ENCODE data around the gene SKI.
"Not testable (repeated sequence)": the region's sequence is repeated elsewhere in the genome, so short reads cannot be mapped to it uniquely, and the experiment has no call there.

Gene SKI

DNA sequence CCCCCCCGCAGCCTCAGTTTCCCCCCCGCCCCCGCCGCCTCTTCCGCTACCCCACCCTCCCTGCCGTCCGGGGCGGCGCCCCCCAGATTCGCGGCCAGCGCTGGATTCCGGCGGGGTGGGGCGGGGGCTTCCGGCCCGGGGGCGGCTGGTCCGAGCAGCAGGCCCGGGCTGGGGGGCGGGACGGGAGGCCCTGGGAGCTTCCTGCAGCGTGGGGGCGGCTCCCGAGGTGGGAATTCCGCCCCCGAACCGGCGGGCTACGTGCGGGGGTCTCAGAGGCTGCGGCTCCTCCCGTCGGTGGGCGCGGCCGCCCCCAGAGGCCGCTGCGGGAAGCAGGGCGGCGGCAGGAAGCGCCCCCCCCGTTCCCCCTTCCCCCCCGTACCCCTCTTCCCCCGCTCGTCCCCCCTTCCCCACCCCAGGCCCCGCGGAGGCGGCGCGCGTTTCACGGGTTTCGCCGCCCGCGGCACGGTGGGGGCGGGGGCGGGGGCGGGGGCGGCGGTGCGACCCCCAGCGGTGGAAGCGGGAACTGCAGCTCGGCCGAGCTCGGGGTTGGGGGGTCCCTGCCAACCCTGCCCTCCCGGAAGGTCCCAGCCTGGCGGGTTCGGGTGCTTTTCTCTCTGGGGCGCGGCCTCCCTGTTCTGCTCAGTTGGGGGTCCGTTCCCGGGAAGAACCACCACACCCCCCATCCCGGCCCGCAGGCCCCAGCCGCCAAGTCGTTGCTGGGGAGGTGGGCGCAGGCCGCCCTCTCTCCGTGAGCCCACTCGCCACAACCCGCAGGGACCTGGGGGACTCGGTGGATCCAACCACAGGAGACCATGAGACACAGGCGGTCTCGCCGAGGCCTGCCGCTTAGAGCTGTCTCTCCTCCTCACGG lies 86.9 kb downstream of the SKI start:
- in situ Hi-C loops (cut with MboI; ENCODE audit: low sequenced_read_pairs) = loop anchor here (10.0 kb wide), 1 partner anchor 90 kb away; the partner anchor contains the start of gene SKI

DNA sequence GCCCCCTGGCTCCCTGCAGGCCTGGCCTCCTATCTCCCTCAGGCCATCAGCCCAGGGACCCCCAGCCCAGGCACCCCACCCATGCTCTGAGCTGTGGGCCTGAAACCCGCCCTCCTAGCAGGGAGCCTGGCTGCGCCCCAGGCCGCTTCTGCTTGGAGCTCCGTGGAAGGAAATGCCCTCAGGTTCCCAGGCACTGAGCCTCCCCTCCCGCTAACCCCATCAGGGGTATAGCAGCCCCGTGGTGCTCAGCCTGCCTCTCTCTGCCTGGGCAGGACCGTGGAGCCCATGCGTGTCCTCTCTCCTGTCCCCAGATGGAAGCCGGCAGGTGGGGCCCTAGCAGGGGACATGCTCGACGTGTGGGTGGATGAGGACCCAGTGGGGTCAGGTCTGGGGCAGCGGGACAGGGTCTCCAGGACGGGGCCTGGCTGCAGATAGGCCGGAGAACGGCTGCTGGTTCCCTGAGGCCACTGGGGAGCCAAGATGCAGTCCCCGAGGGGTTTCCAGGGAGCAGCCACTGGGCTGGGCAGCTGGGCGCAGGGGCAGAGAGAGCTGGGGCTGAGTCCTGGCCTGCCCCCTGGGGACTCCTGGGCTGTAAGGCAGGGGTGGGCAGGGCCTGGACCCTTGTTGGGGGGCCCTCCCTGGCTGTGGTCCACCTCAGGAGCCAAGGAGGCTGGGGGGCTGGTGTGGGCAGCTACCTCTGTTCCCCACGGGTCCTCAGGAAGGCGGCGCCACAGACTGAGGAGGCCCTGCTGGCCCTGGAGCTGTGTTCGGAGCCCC lies 87.7 kb downstream of the SKI start:
- in situ Hi-C loops (cut with MboI; ENCODE audit: low sequenced_read_pairs) = loop anchor here (10.0 kb wide), 1 partner anchor 91 kb away; the partner anchor contains the start of gene SKI

DNA sequence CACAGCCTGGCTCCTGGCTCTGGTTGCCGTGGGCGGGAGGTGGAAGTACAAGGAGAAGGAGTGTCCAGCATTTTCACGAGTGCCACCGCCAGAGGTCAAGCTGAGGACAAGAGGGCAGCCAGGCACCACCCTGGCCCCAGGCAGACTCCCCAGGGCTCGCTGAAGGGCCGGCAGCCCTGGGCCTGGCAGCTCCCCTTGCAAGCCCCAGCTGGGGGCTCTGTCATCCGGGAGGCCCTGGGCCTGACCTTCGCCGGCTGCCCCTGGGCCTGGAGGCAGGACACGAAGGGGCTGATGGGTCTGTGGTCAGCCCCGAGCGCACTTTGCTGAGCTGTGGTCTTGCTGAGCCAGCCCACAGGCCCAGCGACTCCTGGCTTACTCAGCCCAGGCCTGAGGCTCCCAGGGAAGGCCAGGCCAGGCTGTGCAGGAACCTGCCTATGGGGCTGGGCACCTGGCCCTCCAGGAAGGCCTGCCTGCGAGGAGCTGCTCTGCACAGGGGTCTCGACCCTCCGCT lies 88.4 kb downstream of the SKI start:
- in situ Hi-C loops (cut with MboI; ENCODE audit: low sequenced_read_pairs) = loop anchor here (10.0 kb wide), 1 partner anchor 92 kb away; the partner anchor contains the start of gene SKI

DNA sequence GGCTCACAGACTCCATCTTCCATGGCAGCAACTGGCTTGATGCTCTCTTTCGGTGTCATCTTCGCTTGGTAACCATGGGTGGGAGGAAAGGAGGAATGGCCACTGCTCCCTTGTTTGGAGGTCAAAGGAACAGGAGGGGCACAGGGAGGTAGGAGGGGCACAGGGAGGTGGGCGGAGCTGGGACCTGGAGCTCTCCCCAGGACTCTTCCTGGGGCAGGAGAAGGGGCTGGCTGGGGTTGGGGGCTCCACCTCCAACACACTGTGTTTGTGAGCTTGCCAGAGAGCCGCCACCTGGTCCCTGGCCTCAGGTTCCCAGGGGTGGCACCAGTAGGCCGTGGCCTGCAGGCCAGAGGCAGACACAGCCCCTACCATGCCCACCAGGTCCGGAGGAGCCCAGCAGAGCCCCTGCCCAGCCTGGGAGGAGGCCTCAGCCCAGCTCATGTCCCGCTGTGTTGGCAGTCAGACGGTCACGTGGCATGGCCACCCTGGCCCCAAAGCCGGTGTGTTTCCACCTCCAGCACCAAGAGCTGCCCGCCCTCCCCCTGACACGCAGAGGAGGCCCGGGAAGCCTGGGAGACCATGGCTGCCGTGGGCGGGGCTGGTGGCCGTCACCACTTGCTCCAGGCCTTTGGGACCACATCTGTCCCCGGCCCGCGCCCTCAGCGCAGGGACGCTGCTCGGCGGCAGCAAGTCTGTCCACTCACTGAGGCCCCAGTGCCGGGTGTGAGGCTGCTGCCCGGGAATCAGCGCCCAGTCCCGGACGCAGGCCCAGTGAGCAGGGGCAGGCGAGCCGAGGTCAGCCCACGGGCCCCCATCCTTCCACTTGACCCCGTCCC lies 89.3 kb downstream of the SKI start:
- in situ Hi-C loops (cut with MboI; ENCODE audit: low sequenced_read_pairs) = loop anchor here (10.0 kb wide), 1 partner anchor 93 kb away; the partner anchor contains the start of gene SKI

DNA sequence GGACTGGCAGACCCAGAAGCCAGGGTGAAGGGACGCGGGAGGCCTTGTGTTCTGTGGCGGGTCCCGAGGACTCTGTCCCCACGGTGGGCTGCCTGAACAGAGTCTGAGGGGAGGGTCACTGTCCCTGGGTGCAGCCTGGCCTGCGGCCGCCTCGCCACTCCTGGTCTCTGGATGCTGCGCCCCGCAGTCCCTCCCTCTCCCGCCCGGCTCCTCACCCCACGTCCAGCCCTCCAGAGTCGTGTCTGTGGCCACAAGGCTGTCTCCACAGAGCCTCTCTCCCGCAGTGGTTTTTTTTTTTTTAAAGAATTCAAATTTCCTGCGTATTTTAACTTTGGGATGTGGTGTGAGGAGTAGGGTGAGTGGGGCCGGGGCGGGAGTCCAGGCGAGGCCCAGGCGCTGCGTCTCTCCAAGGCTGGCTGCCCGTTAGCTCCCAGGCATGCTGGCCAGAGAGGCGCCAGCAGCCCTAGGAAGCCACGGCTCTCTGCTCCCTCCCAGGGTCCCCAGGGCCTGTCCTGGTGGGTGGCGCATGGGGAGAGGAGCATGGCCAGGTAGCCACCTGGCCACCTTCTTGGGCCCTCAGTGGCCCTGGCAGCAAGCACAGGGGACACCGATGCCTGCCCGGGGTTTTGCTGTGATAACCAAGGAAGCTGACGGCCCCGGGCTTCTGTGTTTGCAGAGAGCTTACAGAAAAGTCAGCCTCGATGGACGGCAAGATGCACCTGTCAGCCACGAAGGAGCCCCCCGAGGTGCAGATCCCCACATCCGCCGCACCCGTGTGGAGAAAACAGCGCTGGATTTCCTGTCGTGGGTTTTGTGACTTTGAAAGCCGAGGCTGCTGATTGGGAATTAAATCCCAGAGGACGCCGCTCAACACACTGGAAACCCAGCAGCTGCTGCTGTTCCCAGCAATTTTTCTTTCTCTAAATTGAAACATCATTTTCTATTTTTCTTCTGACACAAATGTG lies 90.5 kb downstream of the SKI start:
- in situ Hi-C loops (cut with MboI; ENCODE audit: low sequenced_read_pairs) = loop anchor here (10.0 kb wide), 1 partner anchor 94 kb away; the partner anchor contains the start of gene SKI

DNA sequence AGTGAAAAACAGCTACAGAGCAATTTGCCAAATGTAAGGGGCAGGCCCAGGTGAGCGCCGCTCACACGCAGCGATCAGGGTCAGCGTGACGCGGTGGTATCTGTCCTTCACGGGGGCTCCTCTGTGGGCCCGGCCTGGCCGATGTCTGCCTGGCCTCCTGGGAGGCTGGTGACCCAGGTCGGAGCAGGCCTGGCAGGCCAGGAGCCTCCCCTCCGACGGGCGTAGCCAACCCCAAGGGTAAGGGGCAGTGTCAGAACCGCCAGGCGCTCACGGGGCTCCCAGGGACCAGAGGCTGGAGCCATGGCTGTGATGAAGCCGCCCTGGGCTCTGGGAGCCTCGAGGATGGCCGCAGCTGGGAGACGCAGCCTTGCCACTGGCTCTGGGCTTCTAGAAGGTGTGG lies 91.2 kb downstream of the SKI start:
- in situ Hi-C loops (cut with MboI; ENCODE audit: low sequenced_read_pairs) = loop anchor here (10.0 kb wide), 1 partner anchor 94 kb away; the partner anchor contains the start of gene SKI

DNA sequence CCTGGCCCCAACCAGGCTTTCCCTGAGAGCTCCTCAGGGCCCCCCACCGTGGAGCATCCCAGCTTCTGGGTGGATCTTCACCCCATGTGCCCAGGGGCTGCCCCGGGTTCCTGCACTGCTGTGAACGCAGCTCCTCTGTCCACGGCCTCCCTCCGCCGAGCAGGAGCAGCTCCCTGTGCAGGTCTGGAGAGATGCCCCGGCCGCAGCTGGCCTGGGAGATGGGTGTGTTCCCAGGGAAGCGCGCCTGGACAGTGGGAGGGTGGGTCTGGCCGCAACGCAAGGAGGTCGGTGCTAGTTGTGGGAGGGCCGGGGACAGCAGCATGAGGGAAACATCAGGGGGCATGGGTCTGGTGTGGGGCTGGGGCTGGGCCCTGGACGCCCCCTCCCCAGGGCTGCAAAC lies 91.9 kb downstream of the SKI start:
- in situ Hi-C loops (cut with MboI; ENCODE audit: low sequenced_read_pairs) = no loop called here

- in situ Hi-C loops (cut with MboI; ENCODE audit: low sequenced_read_pairs) = no loop called here
Measured at GRCh38 chr1:2320760-2321667, 92.9 kb downstream of the SKI start.

DNA sequence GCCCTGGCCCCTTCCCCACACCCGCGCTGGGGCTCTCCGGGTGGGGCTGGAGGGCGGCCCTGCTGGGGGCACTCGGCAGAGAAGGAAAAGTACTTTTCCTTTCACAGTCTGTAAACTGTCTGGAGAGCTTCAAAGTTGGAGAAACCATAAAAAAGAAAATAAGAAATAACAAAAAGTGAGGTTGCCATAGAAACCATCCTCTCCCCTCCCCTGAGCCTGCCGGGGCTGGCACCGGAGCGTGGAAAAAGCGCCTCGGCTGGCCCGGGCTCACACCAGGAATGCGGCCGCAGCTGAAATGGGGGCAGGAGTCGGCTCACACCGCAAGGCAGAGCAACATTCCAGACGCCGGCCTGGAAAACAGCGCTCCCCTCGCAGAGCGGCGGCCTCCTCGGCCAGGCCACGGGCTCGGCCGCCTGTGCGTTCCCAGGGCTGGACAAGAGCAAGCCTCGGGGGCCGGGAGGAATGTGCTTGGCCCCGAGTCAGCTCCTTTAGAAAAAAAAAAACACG lies 94.0 kb downstream of the SKI start:
- in situ Hi-C loops (cut with MboI; ENCODE audit: low sequenced_read_pairs) = no loop called here

DNA sequence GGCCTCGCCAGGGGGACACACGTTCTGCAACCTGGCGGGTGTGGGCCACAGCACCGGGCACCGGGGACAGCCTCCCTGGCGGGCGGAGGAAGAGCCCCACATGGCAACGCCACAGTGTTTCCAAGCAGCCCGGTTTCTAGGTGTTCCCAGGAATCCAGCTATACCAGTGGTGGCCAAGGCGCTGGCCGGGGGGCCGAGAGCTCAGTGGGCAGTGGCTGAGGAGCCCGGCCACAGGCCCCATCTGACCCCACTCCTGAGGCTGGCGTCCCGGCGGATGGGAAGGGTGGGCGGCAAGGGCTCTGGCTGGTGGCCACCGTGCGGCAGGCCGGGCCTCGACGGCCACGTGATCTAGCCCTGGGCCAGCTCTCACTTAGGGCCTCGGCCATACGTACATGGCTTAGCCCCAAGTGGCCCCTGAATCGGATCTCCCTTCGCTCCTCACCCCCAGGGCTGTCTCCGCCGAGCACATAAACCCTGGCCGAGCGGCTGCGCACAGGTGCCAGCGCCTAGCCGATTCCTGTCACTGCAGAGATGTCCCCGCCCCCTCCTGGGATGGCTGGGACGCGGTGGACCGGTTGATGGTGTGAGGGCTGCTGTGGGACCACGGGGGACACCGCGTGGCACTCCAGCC lies 94.6 kb downstream of the SKI start:
- in situ Hi-C loops (cut with MboI; ENCODE audit: low sequenced_read_pairs) = no loop called here

DNA sequence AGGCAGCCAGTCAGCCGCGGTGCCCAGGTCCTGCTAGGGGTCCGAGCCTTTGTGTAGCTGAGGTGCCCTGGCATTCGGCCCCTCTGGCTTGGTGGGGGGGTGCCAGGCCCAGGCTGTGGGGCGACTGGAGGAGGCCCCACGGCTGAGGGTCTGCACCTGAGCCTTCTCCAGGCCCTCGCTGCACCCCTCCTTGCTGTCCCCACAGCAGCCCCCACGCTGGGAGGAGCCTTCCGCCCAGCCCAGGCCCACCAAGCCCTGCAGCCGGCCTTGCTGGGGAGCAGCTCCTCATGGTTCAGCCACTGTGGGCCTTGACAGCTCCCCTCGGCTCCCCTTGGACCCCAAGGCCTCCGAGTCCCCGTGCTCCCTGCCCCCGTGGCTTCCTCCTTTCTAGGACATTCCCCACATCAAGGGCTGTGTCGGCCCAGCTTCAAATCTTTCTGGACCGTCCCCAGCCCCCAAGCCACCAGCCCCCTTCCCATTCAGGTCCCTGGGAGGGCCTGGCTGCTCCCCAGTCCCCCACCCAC lies 95.4 kb downstream of the SKI start:
- in situ Hi-C loops (cut with MboI; ENCODE audit: low sequenced_read_pairs) = no loop called here

GRCh38 chr1:2324553-2325366 lies 96.6 kb downstream of the SKI start:
- in situ Hi-C loops (cut with MboI; ENCODE audit: low sequenced_read_pairs) = no loop called here

GRCh38 chr1:2326524-2326923 lies 98.4 kb downstream of the SKI start:
- in situ Hi-C loops (cut with MboI; ENCODE audit: low sequenced_read_pairs) = no loop called here

DNA sequence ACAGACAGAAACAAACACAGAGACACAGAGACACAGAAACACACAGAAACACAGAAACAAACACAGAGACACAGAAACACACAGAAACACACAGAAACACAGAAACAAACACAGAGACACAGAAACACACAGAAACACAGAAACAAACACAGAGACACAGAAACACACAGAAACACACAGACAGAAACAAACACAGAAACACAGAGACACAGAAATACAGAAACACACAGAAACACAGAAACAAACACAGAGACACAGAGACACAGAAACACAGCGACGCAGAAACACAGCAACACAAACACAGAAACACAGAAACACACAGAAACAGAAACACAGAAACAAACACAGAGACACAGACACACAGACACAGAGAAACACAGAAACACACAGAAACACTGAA lies 99.0 kb downstream of the SKI start:
- in situ Hi-C loops (cut with MboI; ENCODE audit: low sequenced_read_pairs) = not testable (repeated sequence)

DNA sequence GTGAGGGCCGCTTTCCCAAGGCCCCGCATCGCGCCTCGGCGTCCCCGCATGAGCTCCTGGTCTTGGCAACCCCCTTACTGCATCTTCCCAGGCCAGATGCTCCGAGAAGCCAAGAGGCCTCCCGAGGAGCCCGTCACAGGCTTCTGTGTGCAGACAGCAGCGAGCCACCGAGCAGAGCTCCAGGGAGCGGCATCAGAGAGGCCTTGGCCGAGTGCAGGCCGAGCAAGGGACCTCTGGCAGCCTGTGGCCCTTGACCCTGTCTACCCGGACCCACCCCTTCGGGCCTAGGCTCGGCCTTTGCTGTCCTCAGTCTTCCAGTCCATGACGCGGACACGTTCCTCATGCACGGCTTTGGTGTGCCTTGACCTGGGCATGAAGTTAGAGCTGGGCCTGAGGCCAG lies 99.7 kb downstream of the SKI start:
- in situ Hi-C loops (cut with MboI; ENCODE audit: low sequenced_read_pairs) = no loop called here

DNA sequence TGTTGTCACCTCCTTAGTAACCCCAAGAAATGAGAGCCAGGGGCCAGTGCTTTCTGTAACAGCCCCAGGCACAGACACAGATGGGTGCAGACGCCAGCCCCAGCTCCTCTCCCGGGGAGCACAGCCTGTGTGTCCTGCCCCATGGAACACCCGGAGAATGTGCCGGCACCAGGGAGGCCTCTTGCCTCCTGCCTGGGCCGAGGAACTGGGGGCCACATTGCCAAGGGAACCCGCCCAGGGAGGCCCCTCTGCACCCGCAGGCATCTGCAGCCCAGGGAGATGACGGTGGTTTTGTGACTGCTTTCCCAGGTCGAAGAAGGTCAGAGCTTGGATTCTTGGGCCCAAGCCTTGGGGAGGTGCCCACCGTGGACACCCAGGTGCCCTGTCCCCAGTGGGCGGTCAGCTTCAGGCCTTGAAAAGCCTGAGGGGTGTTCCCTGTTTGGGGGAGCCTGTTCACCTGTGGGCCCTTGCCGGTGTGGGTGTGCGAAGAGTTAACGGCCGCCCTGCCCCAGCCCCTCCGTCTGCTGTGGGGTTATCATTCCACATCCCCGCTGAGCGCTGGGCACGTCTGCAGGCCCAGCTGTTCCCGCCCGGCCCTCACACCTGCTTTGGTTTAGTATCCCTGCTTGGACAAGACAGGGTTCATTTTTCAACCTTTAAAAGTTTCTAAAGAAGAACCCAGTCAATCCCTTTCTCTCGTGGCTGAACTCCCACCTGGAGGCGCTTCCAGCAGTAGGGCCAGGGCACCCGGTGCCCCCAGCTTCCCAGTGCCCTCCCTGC lies 100.7 kb downstream of the SKI start:
- in situ Hi-C loops (cut with MboI; ENCODE audit: low sequenced_read_pairs) = no loop called here

Data from HL-60/S4 (cell line).